Fibroblast of upper back skin (primary cell): ENCODE results near the gene ASB1.

Experiments
- DNase-seq: peaks from one replicate; pipeline ENCODE4 v3.0.0-alpha.2; 2013

Gene ASB1

GRCh38 chr2:238498188-238498587, 71.5 kb downstream of the ASB1 start:
- DNase-seq = no peak

GRCh38 chr2:238498691-238499295, 72.1 kb downstream of the ASB1 start:
- DNase-seq = no peak

- DNase-seq = no peak
Measured at GRCh38 chr2:238499731-238500580, 73.2 kb downstream of the ASB1 start.

GRCh38 chr2:238501311-238501710, 74.6 kb downstream of the ASB1 start:
- no peak for DNase-seq
